ENCODE data around the gene UGT1A4. TPM values are rescaled to one million over a fixed set of nuclear protein-coding genes. Genes with fewer than 3 reads are reported as not detected.
"Not testable (repeated sequence)": the region's sequence is repeated elsewhere in the genome, so short reads cannot be mapped to it uniquely, and the experiment has no call there.

The UGT1A4 gene
- total and polyA plus RNA-seq, 5 donors, result 0.07 TPM; not detected in 4

DNA sequence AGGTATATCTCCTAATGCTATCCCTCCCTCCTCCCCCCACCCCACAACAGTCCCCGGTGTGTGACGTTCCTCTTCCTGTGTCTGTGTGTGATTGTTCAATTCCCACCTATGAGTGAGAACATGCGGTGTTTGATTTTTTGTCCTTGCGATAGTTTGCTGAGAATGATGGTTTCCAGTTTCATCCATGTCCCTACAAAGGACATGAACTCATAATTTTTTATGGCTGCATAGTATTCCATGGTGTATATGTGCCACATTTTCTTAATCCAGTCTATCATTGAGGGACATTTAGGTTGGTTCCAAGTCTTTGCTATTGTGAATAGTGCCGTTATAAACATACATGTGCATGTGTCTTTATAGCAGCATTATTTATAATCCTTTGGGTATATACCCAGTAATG is 17.7 kb upstream of the UGT1A4 start:
- DNase-seq; H3K27me3 ChIP-seq (ENCODE audit: control insufficient read depth, insufficient read depth); H3K27ac ChIP-seq (ENCODE audit: low read length); H3K4me1 ChIP-seq (ENCODE audit: control insufficient read depth, insufficient read depth, low read length); ATAC-seq; H3K9me3 ChIP-seq (ENCODE audit: control insufficient read depth, low read length); intact Hi-C loops (cut with DNase I); H3K4me3 ChIP-seq (ENCODE audit: low read length): not testable (repeated sequence)
- 93% methylated on average over 5 of the region's 5 CpGs for WGBS

GRCh38 chr2:233702238-233702637 is 16.3 kb upstream of the UGT1A4 start:
- no peak for DNase-seq
- no peaks in the 10 kb centered on the region for H3K9me3 ChIP-seq (ENCODE audit: control insufficient read depth, low read length)
- WGBS, result 34% methylated on average over 3 of the region's 3 CpGs
- no peak for ATAC-seq
- H3K27me3 ChIP-seq (ENCODE audit: control insufficient read depth, insufficient read depth), result no peaks in the 10 kb centered on the region
- H3K4me1 ChIP-seq (ENCODE audit: control insufficient read depth, insufficient read depth, low read length), result no peaks in the 10 kb centered on the region
- H3K4me3 ChIP-seq (ENCODE audit: low read length), result no peak overlapping the region
- no peak overlapping the region for H3K27ac ChIP-seq (ENCODE audit: low read length)
- intact Hi-C loops (cut with DNase I), result no loop called here

DNA sequence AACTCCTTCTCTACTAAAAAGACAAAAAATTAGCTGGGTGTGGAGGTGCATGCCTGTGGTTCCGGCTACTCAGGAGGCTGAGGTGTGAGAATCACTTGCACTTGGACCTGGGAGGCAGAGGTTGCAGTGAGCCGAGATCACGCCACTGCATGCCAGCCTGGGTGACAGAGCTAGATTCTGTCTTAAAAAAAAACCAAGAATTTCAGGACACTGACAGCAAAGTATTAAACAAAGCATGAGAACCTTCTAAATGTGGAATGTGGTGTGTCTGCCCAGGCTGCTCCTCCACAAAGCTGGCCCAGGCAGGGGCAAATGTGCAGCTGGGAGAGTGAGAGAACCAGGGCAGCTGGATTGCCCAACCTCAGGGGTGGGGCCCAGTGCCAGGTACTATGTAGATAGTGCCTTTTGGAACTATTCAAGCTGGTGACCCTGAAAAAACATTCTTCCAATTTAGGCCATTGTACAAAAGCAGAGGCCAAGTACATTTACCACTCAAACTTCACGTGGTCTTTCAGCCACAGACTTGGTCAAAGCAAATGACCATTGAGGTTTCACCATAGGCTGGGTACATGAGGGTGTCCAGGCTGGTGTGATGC is 12.5 kb upstream of the UGT1A4 start:
- no peak for ATAC-seq
- H3K4me1 ChIP-seq (ENCODE audit: control insufficient read depth, insufficient read depth, low read length), result no peaks in the 10 kb centered on the region
- H3K27ac ChIP-seq (ENCODE audit: low read length), result no peak overlapping the region
- 61% methylated on average over 4 of the region's 4 CpGs for WGBS
- DNase-seq, result no peak
- no peak overlapping the region for H3K4me3 ChIP-seq (ENCODE audit: low read length)
- no peaks in the 10 kb centered on the region for H3K9me3 ChIP-seq (ENCODE audit: control insufficient read depth, low read length)
- H3K27me3 ChIP-seq (ENCODE audit: control insufficient read depth, insufficient read depth), result no peaks in the 10 kb centered on the region
- intact Hi-C loops (cut with DNase I), result no loop called here

DNA sequence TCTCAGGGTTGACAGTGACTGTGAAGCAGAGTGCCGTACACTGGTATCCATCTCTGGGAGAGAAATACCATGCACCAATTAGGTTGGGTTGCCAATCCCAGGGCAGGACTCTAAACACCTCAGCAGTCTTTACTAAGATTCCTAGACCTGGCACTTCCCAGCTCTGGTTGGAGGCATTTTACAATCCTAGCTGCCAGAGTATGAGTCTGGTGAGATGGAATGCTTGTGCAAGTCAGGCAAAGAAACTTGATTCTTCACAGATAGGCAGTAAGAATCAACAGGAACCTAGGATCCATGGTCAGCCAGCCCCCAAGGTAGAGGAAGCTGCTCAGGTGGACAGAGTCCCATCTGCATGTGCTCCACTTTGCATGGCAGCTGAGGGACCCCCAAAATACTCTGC is 11.8 kb upstream of the UGT1A4 start:
- no peak overlapping the region for H3K27ac ChIP-seq (ENCODE audit: low read length)
- ATAC-seq (no peak), DNase-seq (no peak)
- intact Hi-C loops (cut with DNase I), result no loop called here
- no peak overlapping the region for H3K4me3 ChIP-seq (ENCODE audit: low read length)
- 38% methylated on average over 1 of the region's 1 CpG for WGBS
- H3K9me3 ChIP-seq (ENCODE audit: control insufficient read depth, low read length), result no peaks in the 10 kb centered on the region
- no peaks in the 10 kb centered on the region for H3K27me3 ChIP-seq (ENCODE audit: control insufficient read depth, insufficient read depth)
- no peaks in the 10 kb centered on the region for H3K4me1 ChIP-seq (ENCODE audit: control insufficient read depth, insufficient read depth, low read length)

GRCh38 chr2:233707940-233708644 is 10.4 kb upstream of the UGT1A4 start:
- no peak for ATAC-seq
- H3K4me1 ChIP-seq (ENCODE audit: control insufficient read depth, insufficient read depth, low read length), result no peaks in the 10 kb centered on the region
- no peak overlapping the region for H3K4me3 ChIP-seq (ENCODE audit: low read length)
- no peak for DNase-seq
- no peak overlapping the region for H3K27ac ChIP-seq (ENCODE audit: low read length)
- no peaks in the 10 kb centered on the region for H3K27me3 ChIP-seq (ENCODE audit: control insufficient read depth, insufficient read depth)
- no peaks in the 10 kb centered on the region for H3K9me3 ChIP-seq (ENCODE audit: control insufficient read depth, low read length)
- intact Hi-C loops (cut with DNase I), result no loop called here
- 66% methylated on average over 10 of the region's 10 CpGs for WGBS

DNA sequence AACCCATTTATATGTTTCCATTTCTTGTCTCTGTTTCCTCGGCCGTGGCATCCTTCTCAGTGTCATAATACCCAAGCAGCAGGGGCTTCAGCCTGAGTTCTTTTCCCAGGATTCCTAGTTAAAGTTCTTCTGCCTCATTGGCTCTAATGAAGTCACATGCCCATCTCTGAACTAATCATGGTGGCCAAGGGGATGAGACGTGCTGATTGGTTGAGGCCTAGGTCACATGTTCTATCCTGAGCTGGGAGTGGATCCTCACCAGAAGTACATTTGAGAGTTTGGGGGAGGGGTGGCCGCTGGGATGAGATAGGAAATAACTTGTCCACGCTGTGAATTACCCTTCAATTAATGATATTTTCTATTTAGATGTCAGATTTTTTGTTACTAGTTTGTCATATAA is 9.6 kb upstream of the UGT1A4 start:
- H3K27ac ChIP-seq (ENCODE audit: low read length), result no peak overlapping the region
- no peak for ATAC-seq
- H3K4me3 ChIP-seq (ENCODE audit: low read length), result no peak overlapping the region
- no peaks in the 10 kb centered on the region for H3K27me3 ChIP-seq (ENCODE audit: control insufficient read depth, insufficient read depth)
- H3K4me1 ChIP-seq (ENCODE audit: control insufficient read depth, insufficient read depth, low read length), result no peaks in the 10 kb centered on the region
- no peaks in the 10 kb centered on the region for H3K9me3 ChIP-seq (ENCODE audit: control insufficient read depth, low read length)
- DNase-seq, result no peak
- intact Hi-C loops (cut with DNase I), result no loop called here
- WGBS, result 81% methylated on average over 5 of the region's 5 CpGs

DNA sequence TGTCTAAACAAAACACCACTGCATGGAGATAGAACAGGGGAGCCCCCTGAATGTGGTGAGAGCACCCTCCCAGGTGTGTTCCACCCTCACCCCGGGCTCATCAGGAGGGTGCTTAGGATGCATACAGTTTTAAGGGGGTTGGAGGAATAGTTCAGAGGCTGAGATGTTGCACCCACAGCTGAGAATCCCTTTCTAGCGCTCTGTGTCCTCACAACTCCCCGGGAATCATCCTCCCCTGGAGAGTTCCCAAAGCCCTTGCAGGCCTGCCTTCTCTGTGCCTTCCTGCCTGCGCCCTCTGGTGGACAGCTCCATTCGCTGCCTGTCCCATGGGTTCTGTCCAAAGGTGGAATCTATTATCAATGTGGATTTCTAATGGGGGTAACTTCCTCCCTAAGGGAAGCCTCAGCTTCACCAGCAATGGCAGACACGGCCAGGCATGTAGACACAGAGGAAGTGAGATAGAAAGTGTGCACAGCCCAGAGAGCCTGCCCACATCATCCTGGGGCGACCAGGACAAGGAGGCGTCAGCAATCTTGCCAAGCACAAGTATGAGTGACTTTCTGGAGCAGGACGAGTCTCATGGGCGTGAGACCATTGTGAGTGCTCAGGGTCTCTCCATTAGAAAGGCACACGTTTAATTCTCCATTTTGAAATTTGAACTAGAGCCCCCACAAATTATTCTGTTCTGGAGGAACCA is 7.1 kb upstream of the UGT1A4 start:
- peak; percentile 65 to 86 (median 82) for DNase-seq
- intact Hi-C loops (cut with DNase I), result no loop called here
- Histone ChIP-seq H3K9me3 (ENCODE audit: control insufficient read depth, low read length) (no peaks in the 10 kb centered on the region), H3K27ac (ENCODE audit: low read length) (no peak overlapping the region), H3K4me1 (ENCODE audit: control insufficient read depth, insufficient read depth, low read length) (no peaks in the 10 kb centered on the region), H3K27me3 (ENCODE audit: control insufficient read depth, insufficient read depth) (no peaks in the 10 kb centered on the region), H3K4me3 (ENCODE audit: low read length) (no peak overlapping the region)
- WGBS, result 34% methylated on average over 11 of the region's 11 CpGs
- peak; percentile 60 to 84 for ATAC-seq

DNA sequence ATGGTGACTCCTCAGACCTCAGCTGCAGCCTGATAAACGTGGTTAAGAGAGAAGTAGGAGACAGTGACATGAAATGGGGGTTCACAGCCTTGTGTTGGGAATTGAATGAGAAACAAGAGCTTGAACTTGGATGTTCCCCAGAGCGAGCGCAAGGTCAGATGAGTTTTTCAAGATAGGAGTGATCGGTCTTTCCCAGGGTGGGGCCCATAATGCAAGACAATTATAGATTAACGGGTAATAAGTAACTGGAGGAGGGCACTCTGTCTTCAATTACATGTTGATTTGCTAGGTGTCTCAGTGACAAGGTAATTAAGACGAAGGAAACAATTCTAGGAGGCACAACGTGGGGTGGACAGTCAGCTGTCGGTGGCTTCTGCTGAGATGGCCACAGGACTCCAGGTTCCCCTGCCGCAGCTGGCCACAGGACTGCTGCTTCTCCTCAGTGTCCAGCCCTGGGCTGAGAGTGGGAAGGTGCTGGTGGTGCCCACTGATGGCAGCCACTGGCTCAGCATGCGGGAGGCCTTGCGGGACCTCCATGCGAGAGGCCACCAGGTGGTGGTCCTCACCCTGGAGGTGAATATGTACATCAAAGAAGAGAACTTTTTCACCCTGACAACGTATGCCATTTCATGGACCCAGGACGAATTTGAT is 5.8 kb upstream of the UGT1A4 start, which contains the start of gene UGT1A5:
Gene UGT1A5 (plus strand): TSS at position 297 of the 651 bp plus-strand sequence. CDS start 85 bp downstream, at position 382.
- H3K27me3 ChIP-seq (ENCODE audit: control insufficient read depth, insufficient read depth), result no peaks in the 10 kb centered on the region
- no peak within 1 kb of the TSS for H3K27ac ChIP-seq (ENCODE audit: low read length)
- no peaks in the 10 kb centered on the region for H3K9me3 ChIP-seq (ENCODE audit: control insufficient read depth, low read length)
- intact Hi-C loops (cut with DNase I), result no loop called here
- DNase-seq (no peak), ATAC-seq (no peak)
- H3K4me3 ChIP-seq (ENCODE audit: low read length), result no peak within 1 kb of the TSS
- no peaks in the 10 kb centered on the region for H3K4me1 ChIP-seq (ENCODE audit: control insufficient read depth, insufficient read depth, low read length)
- 80% methylated on average over 14 of the region's 14 CpGs for WGBS

- no peaks in the 10 kb centered on the region for H3K27me3 ChIP-seq (ENCODE audit: control insufficient read depth, insufficient read depth)
- no peaks in the 10 kb centered on the region for H3K9me3 ChIP-seq (ENCODE audit: control insufficient read depth, low read length)
- H3K4me3 ChIP-seq (ENCODE audit: low read length), result no peak overlapping the region
- intact Hi-C loops (cut with DNase I), result no loop called here
- no peak overlapping the region for H3K27ac ChIP-seq (ENCODE audit: low read length)
- no peaks in the 10 kb centered on the region for H3K4me1 ChIP-seq (ENCODE audit: control insufficient read depth, insufficient read depth, low read length)
- DNase-seq, result no peak
- WGBS, result 81% methylated on average over 7 of the region's 7 CpGs
- no peak for ATAC-seq
These were observed 5.3 kb upstream of the UGT1A4 start for GRCh38 chr2:233713262-233713615.

DNA sequence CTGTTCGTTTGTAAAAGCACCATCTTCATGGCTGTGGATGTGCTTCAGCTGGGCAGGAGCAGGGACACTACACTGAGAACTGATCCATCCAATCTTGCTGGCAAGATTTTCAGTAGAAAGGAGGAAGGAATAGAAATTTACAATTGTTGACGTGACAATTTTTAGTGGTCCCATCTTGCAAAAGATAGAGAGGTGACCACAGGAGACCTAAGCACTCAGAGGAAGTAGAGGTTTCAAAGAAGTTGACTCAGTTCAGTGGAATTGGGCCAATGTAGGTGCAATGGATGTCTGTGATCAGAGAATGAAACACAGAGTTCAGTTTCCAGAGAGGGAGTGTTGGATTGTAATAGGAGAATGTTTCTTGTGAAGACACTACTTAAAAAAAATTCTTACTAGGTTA is 4.4 kb upstream of the UGT1A4 start:
- Histone ChIP-seq H3K27me3 (ENCODE audit: control insufficient read depth, insufficient read depth) (no peaks in the 10 kb centered on the region), H3K4me1 (ENCODE audit: control insufficient read depth, insufficient read depth, low read length) (no peaks in the 10 kb centered on the region), H3K27ac (ENCODE audit: low read length) (no peak overlapping the region), H3K4me3 (ENCODE audit: low read length) (no peak overlapping the region), H3K9me3 (ENCODE audit: control insufficient read depth, low read length) (no peaks in the 10 kb centered on the region)
- DNase-seq (no peak), ATAC-seq (no peak)
- 67% methylated on average over 2 of the region's 2 CpGs for WGBS
- intact Hi-C loops (cut with DNase I), result no loop called here

- H3K9me3 ChIP-seq (ENCODE audit: control insufficient read depth, low read length), result no peaks in the 10 kb centered on the region
- no peaks in the 10 kb centered on the region for H3K4me1 ChIP-seq (ENCODE audit: control insufficient read depth, insufficient read depth, low read length)
- no peak within 1 kb of the TSS for H3K27ac ChIP-seq (ENCODE audit: low read length)
- DNase-seq (no peak), ATAC-seq (no peak)
- 74% methylated on average over 8 of the region's 8 CpGs for WGBS
- intact Hi-C loops (cut with DNase I), result no loop called here
- no peaks in the 10 kb centered on the region for H3K27me3 ChIP-seq (ENCODE audit: control insufficient read depth, insufficient read depth)
- H3K4me3 ChIP-seq (ENCODE audit: low read length), result no peak within 1 kb of the TSS
These were observed 10.3 kb downstream of the UGT1A4 start, which contains the start of gene UGT1A3 for GRCh38 chr2:233728723-233729301. Gene UGT1A3, plus strand, starts transcription at chr2:233729042. Its CDS starts 85 bp downstream, at chr2:233729127.

Measured in right cardiac atrium (tissue), 5 donors.